Measurements from ENCODE around the gene ABCD1. TPM values are rescaled to one million over a fixed set of nuclear protein-coding genes. Genes with fewer than 3 reads are reported as not detected.

ABCD1 gene
- polyA plus RNA-seq, 3 donors = 5.6 to 22.5 (median 5.8) TPM

- Histone ChIP-seq H3K4me2 (replicated peaks; ENCODE audit: extremely low read depth, low read length, poor library complexity, severe bottlenecking) (no peak overlapping the region), H3K27me3 (ENCODE audit: control insufficient read depth in 2 of 2, insufficient read depth in 2 of 2, low read length in 2 of 2) (peaks cover 4 to 51% of the 10 kb centered on the region in 2 donors), H3K27ac (ENCODE audit: low read depth in 1 of 2, low read length in 2 of 2) (no peak overlapping the region), H3K9ac (ENCODE audit: insufficient read depth, low read length, poor library complexity, severe bottlenecking) (no peak overlapping the region), H2AFZ (ENCODE audit: insufficient read depth, low read depth, low read length, poor library complexity, severe bottlenecking) (no peak overlapping the region), H3K4me1 (ENCODE audit: control insufficient read depth in 1 of 2, insufficient read depth in 2 of 2, low read length in 2 of 2) (no peaks in the 10 kb centered on the region), H3K36me3 (replicated peaks in 1 of 2; ENCODE audit: control insufficient read depth in 1 of 2, insufficient read depth in 2 of 2, low read length in 2 of 2) (no peaks in the 10 kb centered on the region), H3K79me2 (ENCODE audit: insufficient read depth, low read length) (no peaks in the 10 kb centered on the region), H3K4me3 (replicated peaks in 1 of 3; ENCODE audit: low read depth in 2 of 3, low read length in 3 of 3) (no peak overlapping the region), H4K20me1 (ENCODE audit: insufficient read depth, low read length) (no peaks in the 10 kb centered on the region), H3K9me3 (replicated peaks in 1 of 2; ENCODE audit: control insufficient read depth in 1 of 2, insufficient read depth in 1 of 2, low read length in 2 of 2) (peaks cover 2 to 9% of the 10 kb centered on the region in 2 donors)
- Mint-ChIP-seq H3K27ac (no peak overlapping the region), H3K9me3 (peaks cover 0 to 12% (median 6%) of the 10 kb centered on the region in 7 donors), H3K4me3 (no peak overlapping the region), H3K36me3 (peaks cover 2 to 3% of the 10 kb centered on the region in 2 donors), H3K27me3 (ENCODE audit: low read depth in 3 of 3) (peaks cover 32 to 74% (median 51%) of the 10 kb centered on the region in 3 donors), H3K4me1 (peaks cover 12% of the 10 kb centered on the region)
- intact Hi-C loops (cut with micrococcal nuclease) = no loop called here
- 0% methylated on average over 27 of the region's 57 CpGs for WGBS (ENCODE audit: insufficient coverage)
- no peak for TF ChIP-seq CTCF (IDR thresholded peaks at IDR 0.05)
- no peak for DNase-seq
Observed at GRCh38 chrX:153688506-153688905, 36.1 kb upstream of the ABCD1 start.

GRCh38 chrX:153688911-153689590, 35.6 kb upstream of the ABCD1 start:
- Histone ChIP-seq H3K4me3 (replicated peaks in 1 of 3; ENCODE audit: low read depth in 2 of 3, low read length in 3 of 3) (no peak overlapping the region), H4K20me1 (ENCODE audit: insufficient read depth, low read length) (no peaks in the 10 kb centered on the region), H3K4me1 (ENCODE audit: control insufficient read depth in 1 of 2, insufficient read depth in 2 of 2, low read length in 2 of 2) (no peaks in the 10 kb centered on the region), H3K9me3 (replicated peaks in 1 of 2; ENCODE audit: control insufficient read depth in 1 of 2, insufficient read depth in 1 of 2, low read length in 2 of 2) (peaks cover 0 to 3% of the 10 kb centered on the region in 2 donors), H3K27me3 (ENCODE audit: control insufficient read depth in 2 of 2, insufficient read depth in 2 of 2, low read length in 2 of 2) (peaks cover 4 to 50% of the 10 kb centered on the region in 2 donors), H3K9ac (ENCODE audit: insufficient read depth, low read length, poor library complexity, severe bottlenecking) (no peak overlapping the region), H3K36me3 (replicated peaks in 1 of 2; ENCODE audit: control insufficient read depth in 1 of 2, insufficient read depth in 2 of 2, low read length in 2 of 2) (no peaks in the 10 kb centered on the region), H3K27ac (ENCODE audit: low read depth in 1 of 2, low read length in 2 of 2) (no peak overlapping the region), H3K4me2 (replicated peaks; ENCODE audit: extremely low read depth, low read length, poor library complexity, severe bottlenecking) (no peak overlapping the region), H3K79me2 (ENCODE audit: insufficient read depth, low read length) (no peaks in the 10 kb centered on the region), H2AFZ (ENCODE audit: insufficient read depth, low read depth, low read length, poor library complexity, severe bottlenecking) (no peak overlapping the region)
- 12% methylated on average over 13 of the region's 53 CpGs for WGBS (ENCODE audit: insufficient coverage)
- no peak for DNase-seq
- intact Hi-C loops (cut with micrococcal nuclease) = no loop called here
- Mint-ChIP-seq H3K36me3 (no peaks in the 10 kb centered on the region), H3K27me3 (ENCODE audit: low read depth in 3 of 3) (peaks cover 29 to 70% (median 51%) of the 10 kb centered on the region in 3 donors), H3K4me3 (no peak overlapping the region), H3K27ac (no peak overlapping the region), H3K4me1 (peaks cover 12% of the 10 kb centered on the region), H3K9me3 (peaks cover 0 to 7% (median 2%) of the 10 kb centered on the region in 7 donors)
- no peak for TF ChIP-seq CTCF (IDR thresholded peaks at IDR 0.05)

All from CD14-positive monocyte (primary cell).